Esophagus squamous epithelium (tissue), 4 donors: Measurements from ENCODE around the gene SLC27A6.

Source experiments
- CTCF ChIP-seq, 6 experiments: fragments of 450-650 bp in 4 of 6; fragments of 200-600 bp in 2 of 6; sonication (generic) in 2 of 6; IDR thresholded peaks; one replicate each; pipeline ENCODE4 v1.5.1; 2016 to 2019; ENCODE audit warnings: antibody characterized with exemption in 6 of 6, mild to moderate bottlenecking in 4 of 6, moderate library complexity in 4 of 6
- POLR2A ChIP-seq, 4 donors: fragments of 450-650 bp; IDR thresholded peaks; one replicate each; pipeline ENCODE4 v1.6.1; 2017; ENCODE audit warnings: antibody characterized with exemption in 4 of 4, mild to moderate bottlenecking in 4 of 4, moderate library complexity in 3 of 4

GRCh38 chr5:129077433-129078075 lies 112.3 kb downstream of the SLC27A6 start:
- no peak for TF ChIP-seq CTCF (IDR thresholded peaks at IDR 0.05)
- no peak for TF ChIP-seq POLR2A (IDR thresholded peaks at IDR 0.05)
